Erythroblast (primary cell): ENCODE data around the gene DPP10.

Experiments
- GATA1 ChIP-seq: IDR thresholded peaks from 2 replicates; pipeline ENCODE4 v1.6.1; 2011; ENCODE audit warnings: low read depth, mild to moderate bottlenecking, control low read depth, low read length, moderate library complexity
- POLR2A ChIP-seq: IDR thresholded peaks from 2 replicates; pipeline ENCODE4 v1.6.1; 2011; ENCODE audit warnings: mild to moderate bottlenecking, low read length

GRCh38 chr2:115796078-115796477 lies 1353.6 kb downstream of the DPP10 start:
- TF ChIP-seq POLR2A (no peak), GATA1 (no peak)
